ENCODE data around the gene SALL2.

The SALL2 gene

DNA sequence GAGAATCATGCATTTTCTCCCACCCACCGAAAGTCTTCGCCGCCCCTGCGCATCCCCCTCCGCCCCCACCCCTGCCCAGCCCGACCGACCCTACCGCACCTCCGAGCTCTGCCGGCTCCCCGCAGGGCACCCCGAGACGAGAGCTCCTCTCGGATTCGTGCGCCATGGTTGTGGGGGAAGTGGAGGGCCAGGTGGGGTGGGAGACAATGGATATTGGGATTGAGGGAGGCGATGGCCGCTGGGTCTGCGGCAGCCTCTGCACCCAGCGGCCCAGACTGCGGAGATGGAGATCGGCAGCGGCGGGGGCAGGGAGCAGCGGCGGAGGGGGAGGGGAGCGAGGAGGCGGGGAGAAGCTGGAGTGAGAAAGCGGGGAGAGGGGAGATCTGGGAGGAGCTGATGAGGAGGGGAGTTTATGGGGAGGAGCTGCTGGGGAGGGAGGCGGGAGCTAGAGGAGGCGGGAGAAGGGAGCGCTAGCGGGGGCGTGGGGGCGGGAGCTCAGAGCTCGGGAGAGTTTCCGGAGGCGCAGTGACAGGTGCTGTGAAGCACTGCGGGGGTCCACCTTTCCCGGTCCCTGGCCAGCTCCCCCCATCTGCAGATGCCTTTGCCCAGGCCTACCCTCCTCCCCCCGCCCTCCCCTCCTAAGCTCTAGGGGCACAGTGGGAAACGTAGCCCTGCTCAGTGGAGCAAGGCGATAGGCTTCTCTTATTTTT lies at the start of gene SALL2:
SALL2 (minus strand) TSS at position 385 of the 710 bp plus-strand sequence; CDS start at position 166, 219 bp downstream.
- peak within 1 kb of the TSS; percentile 96 for H3K4me3 Mint-ChIP-seq
- peaks cover 82% of the 10 kb centered on the region for H3K4me1 Mint-ChIP-seq
- peaks cover 45% of the 10 kb centered on the region for H3K36me3 Mint-ChIP-seq (ENCODE audit: low read depth)
- H3K27me3 Mint-ChIP-seq (ENCODE audit: low read depth, poor library complexity): no peaks in the 10 kb centered on the region
- DNase-seq: peak; percentile 87
- H3K27ac Mint-ChIP-seq: peak within 1 kb of the TSS; percentile 99
- H3K9me3 Mint-ChIP-seq: no peaks in the 10 kb centered on the region
- no peak for TF ChIP-seq CTCF (IDR thresholded peaks at IDR 0.05)

DNA sequence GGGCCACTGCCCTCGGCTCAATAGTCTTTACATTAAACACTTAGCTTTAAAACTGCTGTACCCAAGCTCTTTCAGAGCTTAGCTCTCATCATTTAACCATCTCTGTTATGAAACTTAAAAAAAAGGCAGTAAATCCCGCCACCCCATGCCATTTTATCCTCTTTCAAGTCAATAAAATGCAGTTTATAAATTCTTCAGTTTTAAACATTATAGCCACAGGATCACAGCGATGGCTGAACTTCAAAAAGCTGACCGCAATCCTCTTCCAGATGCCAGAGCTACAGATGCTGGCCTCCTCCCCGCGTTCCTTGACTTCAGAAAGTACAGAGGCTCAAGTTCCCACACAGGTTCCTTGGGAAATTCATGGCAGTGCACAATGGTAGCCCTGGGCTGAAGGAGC lies 49.5 kb upstream of the SALL2 start:
- no peak for DNase-seq
- Mint-ChIP-seq H3K4me3 (no peak overlapping the region), H3K27ac (no peak overlapping the region), H3K27me3 (ENCODE audit: low read depth, poor library complexity) (peaks cover 14% of the 10 kb centered on the region), H3K4me1 (no peaks in the 10 kb centered on the region), H3K36me3 (ENCODE audit: low read depth) (no peaks in the 10 kb centered on the region), H3K9me3 (peaks cover 19% of the 10 kb centered on the region)
- TF ChIP-seq CTCF (IDR thresholded peaks at IDR 0.05): no peak

- H3K27ac Mint-ChIP-seq: no peak overlapping the region
- H3K9me3 Mint-ChIP-seq: peaks cover 19% of the 10 kb centered on the region
- no peak for TF ChIP-seq CTCF (IDR thresholded peaks at IDR 0.05)
- no peaks in the 10 kb centered on the region for H3K36me3 Mint-ChIP-seq (ENCODE audit: low read depth)
- no peaks in the 10 kb centered on the region for H3K4me1 Mint-ChIP-seq
- H3K27me3 Mint-ChIP-seq (ENCODE audit: low read depth, poor library complexity): peaks cover 16% of the 10 kb centered on the region
- no peak for DNase-seq
- H3K4me3 Mint-ChIP-seq: no peak overlapping the region
Measured at GRCh38 chr14:21572604-21573003, 46.5 kb upstream of the SALL2 start.

DNA sequence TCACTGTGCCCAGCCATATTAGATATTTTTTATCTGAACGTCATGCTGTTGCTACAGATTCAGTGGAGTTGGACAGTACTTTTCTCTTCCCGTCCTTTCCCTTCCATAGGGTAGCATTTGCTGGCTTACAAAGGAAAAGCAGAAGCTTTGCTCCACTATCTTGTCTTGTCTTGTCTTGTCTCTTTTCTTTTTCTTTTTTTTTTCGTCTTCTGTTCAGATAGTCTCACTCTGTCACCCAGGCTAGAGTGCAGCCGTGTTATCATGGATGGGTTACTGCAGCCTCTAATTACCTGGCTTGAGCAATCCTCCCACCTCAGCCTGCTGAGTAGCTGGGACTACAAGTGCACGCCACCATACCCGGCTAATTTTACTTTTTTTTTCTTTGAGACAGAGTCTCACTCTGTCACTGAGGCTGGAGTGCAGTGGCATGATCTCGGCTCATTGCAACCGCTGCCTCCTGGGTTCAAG lies 32.6 kb upstream of the SALL2 start:
- Mint-ChIP-seq H3K4me3 (peak overlapping the region; percentile 7), H3K27ac (peak overlapping the region; percentile 27), H3K36me3 (ENCODE audit: low read depth) (no peaks in the 10 kb centered on the region), H3K9me3 (no peaks in the 10 kb centered on the region), H3K4me1 (peaks cover 40% of the 10 kb centered on the region), H3K27me3 (ENCODE audit: low read depth, poor library complexity) (no peaks in the 10 kb centered on the region)
- no peak for TF ChIP-seq CTCF (IDR thresholded peaks at IDR 0.05)
- no peak for DNase-seq

GRCh38 chr14:21557084-21557901 lies 31.1 kb upstream of the SALL2 start:
- H3K27ac Mint-ChIP-seq: peak overlapping the region; percentile 99
- no peaks in the 10 kb centered on the region for H3K27me3 Mint-ChIP-seq (ENCODE audit: low read depth, poor library complexity)
- no peaks in the 10 kb centered on the region for H3K9me3 Mint-ChIP-seq
- peaks cover 40% of the 10 kb centered on the region for H3K4me1 Mint-ChIP-seq
- peak overlapping the region; percentile 69 for H3K4me3 Mint-ChIP-seq
- DNase-seq: peak; percentile 83
- TF ChIP-seq CTCF (IDR thresholded peaks at IDR 0.05): peak; percentile 71
- H3K36me3 Mint-ChIP-seq (ENCODE audit: low read depth): no peaks in the 10 kb centered on the region
